Lower lobe of right lung (tissue), 2 donors: ENCODE data around the gene LUC7L. TPM values are rescaled to one million over a fixed set of nuclear protein-coding genes. Genes with fewer than 3 reads are reported as not detected.
A peak's percentile ranks its signal among the peaks of the same experiment; 100 is the strongest.

Experiments
- ATAC-seq, 2 donors: fragments of 200-7000 bp; cut with Tn5 transposase; one replicate each; pipeline ENCODE4 v1.9.1; 2020 to 2022; ENCODE audit warnings: mild to moderate bottlenecking in 2 of 2, moderate library complexity in 2 of 2
- DNase-seq: peaks from one replicate; pipeline ENCODE4 v3.0.0-alpha.2; 2020
- H3K27ac ChIP-seq: fragments of 200-600 bp; one replicate; pipeline ENCODE4 v1.8.0; 2022
- H3K27me3 ChIP-seq: fragments of 200-600 bp; one replicate; pipeline ENCODE4 v1.8.0; 2022; ENCODE audit warnings: low read depth
- H3K36me3 ChIP-seq: fragments of 200-600 bp; one replicate; pipeline ENCODE4 v1.8.0; 2022; ENCODE audit warnings: mild to moderate bottlenecking
- H3K4me1 ChIP-seq: fragments of 200-600 bp; one replicate; pipeline ENCODE4 v1.8.0; 2022
- H3K4me3 ChIP-seq: fragments of 200-600 bp; one replicate; pipeline ENCODE4 v1.8.0; 2022; ENCODE audit warnings: mild to moderate bottlenecking
- H3K9me3 ChIP-seq: fragments of 200-600 bp; one replicate; pipeline ENCODE4 v1.8.0; 2022
- CTCF ChIP-seq: fragments of 200-600 bp; IDR thresholded peaks from one replicate; pipeline ENCODE4 v1.8.0; 2022; ENCODE audit warnings: antibody characterized with exemption, mild to moderate bottlenecking
- intact Hi-C: fragments of 100-400 bp; cut with DNase I; formaldehyde crosslinking; loops from one replicate; pipeline ENCODE4 v1.11.0; 2022
- total RNA-seq: library from RNA; stranded (reverse); fragmentation: NEBNext Ultra II Directional; extraction: Animal tissue kit (Norgen Biotek cat#: 25700); gene quantifications from one replicate; pipeline ENCODE4 v1.2.1, GENCODE V29; 2021
- donor health status: DM: no; HTN: yes; CAD: no; lungs with severe emphysema.

Gene LUC7L
- total RNA-seq, 1 donor from 2014 or later, result 70.9 TPM

- Histone ChIP-seq H3K4me3 (no peak overlapping the region), H3K27me3 (no peaks in the 10 kb centered on the region), H3K9me3 (no peaks in the 10 kb centered on the region), H3K36me3 (peaks cover 48% of the 10 kb centered on the region), H3K27ac (no peak overlapping the region), H3K4me1 (no peaks in the 10 kb centered on the region)
- TF ChIP-seq CTCF, result no peak
- no peak for ATAC-seq
- intact Hi-C loops, result no loop called here
- DNase-seq, result no peak
Observed at GRCh38 chr16:254461-254860, 25.2 kb upstream of the LUC7L start.

GRCh38 chr16:253833-254232 lies 24.6 kb upstream of the LUC7L start:
- no peaks in the 10 kb centered on the region for H3K27me3 ChIP-seq
- no peak for TF ChIP-seq CTCF
- no peak for DNase-seq
- intact Hi-C loops, result no loop called here
- no peak for ATAC-seq
- H3K9me3 ChIP-seq, result no peaks in the 10 kb centered on the region
- H3K4me3 ChIP-seq, result no peak overlapping the region
- no peaks in the 10 kb centered on the region for H3K4me1 ChIP-seq
- H3K27ac ChIP-seq, result no peak overlapping the region
- peaks cover 44% of the 10 kb centered on the region for H3K36me3 ChIP-seq

GRCh38 chr16:252366-253337 lies 23.4 kb upstream of the LUC7L start:
- no peak for DNase-seq
- no peak overlapping the region for H3K4me3 ChIP-seq
- no peaks in the 10 kb centered on the region for H3K27me3 ChIP-seq
- intact Hi-C loops, result no loop called here
- H3K27ac ChIP-seq, result peak overlapping the region; percentile 51
- no peak for TF ChIP-seq CTCF
- H3K4me1 ChIP-seq, result no peaks in the 10 kb centered on the region
- no peaks in the 10 kb centered on the region for H3K9me3 ChIP-seq
- ATAC-seq, result no peak
- H3K36me3 ChIP-seq, result peaks cover 44% of the 10 kb centered on the region

GRCh38 chr16:249431-249830 lies 20.2 kb upstream of the LUC7L start:
- no peaks in the 10 kb centered on the region for H3K27me3 ChIP-seq
- no peak overlapping the region for H3K27ac ChIP-seq
- DNase-seq, result peak; percentile 36
- H3K36me3 ChIP-seq, result peaks cover 24% of the 10 kb centered on the region
- no peak for ATAC-seq
- no peak overlapping the region for H3K4me3 ChIP-seq
- no peaks in the 10 kb centered on the region for H3K4me1 ChIP-seq
- TF ChIP-seq CTCF, result no peak
- no peaks in the 10 kb centered on the region for H3K9me3 ChIP-seq
- intact Hi-C loops, result no loop called here

GRCh38 chr16:247027-247426 lies 17.8 kb upstream of the LUC7L start:
- Histone ChIP-seq H3K9me3 (no peaks in the 10 kb centered on the region), H3K27ac (no peak overlapping the region), H3K36me3 (peaks cover 15% of the 10 kb centered on the region), H3K4me3 (no peak overlapping the region), H3K4me1 (no peaks in the 10 kb centered on the region), H3K27me3 (no peaks in the 10 kb centered on the region)
- no peak for DNase-seq
- ATAC-seq, result no peak
- no peak for TF ChIP-seq CTCF
- intact Hi-C loops, result no loop called here
